Body of pancreas (tissue), 4 donors: ENCODE measurements around the gene SESTD1.
"Not testable (repeated sequence)": the region's sequence is repeated elsewhere in the genome, so short reads cannot be mapped to it uniquely, and the experiment has no call there.

Experiments used
- CTCF ChIP-seq, 7 experiments: fragments of 450-650 bp in 4 of 7; fragments of 200-600 bp in 3 of 7; sonication (generic) in 3 of 7; IDR thresholded peaks; one replicate each; pipeline ENCODE4 v1.5.1; 2016 to 2019; ENCODE audit warnings: antibody characterized with exemption in 7 of 7
- POLR2A ChIP-seq, 3 donors: fragments of 450-650 bp; IDR thresholded peaks; one replicate each; pipeline ENCODE4 v1.6.1; 2016; ENCODE audit warnings: antibody characterized with exemption in 3 of 3, mild to moderate bottlenecking in 2 of 3

- TF ChIP-seq CTCF, POLR2A (IDR thresholded peaks at IDR 0.05): not testable (repeated sequence)
These were observed 211.1 kb downstream of the SESTD1 start for GRCh38 chr2:179053568-179053967.
